ENCODE measurements around the gene SIRT3. TPM values are rescaled to one million over a fixed set of nuclear protein-coding genes. Genes with fewer than 3 reads are reported as not detected.

The SIRT3 gene
- total and polyA plus RNA-seq, 2 experiments from 2014 or later, result 11.2 to 23.4 TPM

DNA sequence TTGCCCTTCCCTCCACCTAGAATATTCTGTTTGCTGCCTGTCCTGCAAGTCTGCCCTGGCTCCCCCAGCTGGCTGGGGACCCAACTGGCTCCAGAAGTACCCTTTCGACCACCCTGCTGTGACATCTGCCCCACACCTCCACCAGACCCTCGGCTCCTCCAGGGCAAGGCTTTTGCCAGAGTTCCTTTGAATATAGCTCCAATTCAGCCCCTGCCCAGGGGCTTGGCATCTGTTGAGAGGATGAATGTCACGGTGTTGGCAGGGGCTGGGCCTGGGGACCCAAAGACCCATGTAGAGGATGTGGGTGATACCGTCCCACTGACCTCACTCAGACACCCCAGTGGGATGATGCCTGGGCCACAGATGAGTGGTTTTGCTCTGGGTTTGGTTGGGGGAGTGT, 46.0 kb upstream of the SIRT3 start:
- no peaks in the 10 kb centered on the region for H3K79me2 ChIP-seq
- no peaks in the 10 kb centered on the region for H3K4me1 ChIP-seq (ENCODE audit: insufficient read depth)
- no peaks in the 10 kb centered on the region for H3K9me3 ChIP-seq (ENCODE audit: low read depth)
- H3K27ac ChIP-seq, result no peak overlapping the region
- H3K27me3 ChIP-seq, result no peaks in the 10 kb centered on the region
- no peak for TF ChIP-seq EZH2 (IDR thresholded peaks at IDR 0.05; ENCODE audit: borderline replicate concordance)
- TF ChIP-seq CTCF (IDR thresholded peaks at IDR 0.05; ENCODE audit: poor library complexity), result no peak
- TF ChIP-seq EZH2phosphoT487 (IDR thresholded peaks at IDR 0.05; ENCODE audit: low read depth, severe bottlenecking, unreplicated experiment), result no peak
- H3K4me2 ChIP-seq, result no peak overlapping the region
- H2AFZ ChIP-seq, result no peak overlapping the region
- no peak for DNase-seq (ENCODE audit: low spot score)
- no peaks in the 10 kb centered on the region for H3K36me3 ChIP-seq (replicated peaks; ENCODE audit: insufficient read depth, low read depth)
- WGBS (ENCODE audit: low lambda C conversion rate, missing lambda C conversion rate), result 87% methylated on average over 4 of the region's 4 CpGs
- H3K9me2 ChIP-seq (replicated peaks; ENCODE audit: insufficient read depth), result no peaks in the 10 kb centered on the region
- H3K4me3 ChIP-seq, result no peak overlapping the region
- no peaks in the 10 kb centered on the region for H4K20me1 ChIP-seq (ENCODE audit: insufficient read depth, poor library complexity, severe bottlenecking)

GRCh38 chr11:281486-282161, 45.5 kb upstream of the SIRT3 start:
- Histone ChIP-seq H3K4me3 (no peak overlapping the region), H3K9me2 (replicated peaks; ENCODE audit: insufficient read depth) (no peaks in the 10 kb centered on the region), H3K36me3 (replicated peaks; ENCODE audit: insufficient read depth, low read depth) (no peaks in the 10 kb centered on the region), H3K4me2 (no peak overlapping the region), H3K4me1 (ENCODE audit: insufficient read depth) (no peaks in the 10 kb centered on the region), H4K20me1 (ENCODE audit: insufficient read depth, poor library complexity, severe bottlenecking) (no peaks in the 10 kb centered on the region), H3K27ac (no peak overlapping the region), H3K9me3 (ENCODE audit: low read depth) (no peaks in the 10 kb centered on the region), H2AFZ (no peak overlapping the region), H3K27me3 (no peaks in the 10 kb centered on the region), H3K79me2 (no peaks in the 10 kb centered on the region)
- WGBS (ENCODE audit: low lambda C conversion rate, missing lambda C conversion rate), result 94% methylated on average over 22 of the region's 26 CpGs
- no peak for DNase-seq (ENCODE audit: low spot score)
- TF ChIP-seq CTCF (IDR thresholded peaks at IDR 0.05; ENCODE audit: poor library complexity), result no peak
- TF ChIP-seq EZH2phosphoT487 (IDR thresholded peaks at IDR 0.05; ENCODE audit: low read depth, severe bottlenecking, unreplicated experiment), result no peak
- no peak for TF ChIP-seq EZH2 (IDR thresholded peaks at IDR 0.05; ENCODE audit: borderline replicate concordance)

DNA sequence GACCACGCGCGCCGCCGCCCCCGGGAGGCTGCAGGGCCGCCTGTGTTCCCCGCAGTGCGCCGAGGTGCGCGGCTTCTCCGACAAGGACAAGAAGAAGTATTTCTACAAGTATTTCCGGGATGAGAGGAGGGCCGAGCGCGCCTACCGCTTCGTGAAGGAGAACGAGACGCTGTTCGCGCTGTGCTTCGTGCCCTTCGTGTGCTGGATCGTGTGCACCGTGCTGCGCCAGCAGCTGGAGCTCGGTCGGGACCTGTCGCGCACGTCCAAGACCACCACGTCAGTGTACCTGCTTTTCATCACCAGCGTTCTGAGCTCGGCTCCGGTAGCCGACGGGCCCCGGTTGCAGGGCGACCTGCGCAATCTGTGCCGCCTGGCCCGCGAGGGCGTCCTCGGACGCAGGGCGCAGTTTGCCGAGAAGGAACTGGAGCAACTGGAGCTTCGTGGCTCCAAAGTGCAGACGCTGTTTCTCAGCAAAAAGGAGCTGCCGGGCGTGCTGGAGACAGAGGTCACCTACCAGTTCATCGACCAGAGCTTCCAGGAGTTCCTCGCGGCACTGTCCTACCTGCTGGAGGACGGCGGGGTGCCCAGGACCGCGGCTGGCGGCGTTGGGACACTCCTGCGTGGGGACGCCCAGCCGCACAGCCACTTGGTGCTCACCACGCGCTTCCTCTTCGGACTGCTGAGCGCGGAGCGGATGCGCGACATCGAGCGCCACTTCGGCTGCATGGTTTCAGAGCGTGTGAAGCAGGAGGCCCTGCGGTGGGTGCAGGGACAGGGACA, 44.8 kb upstream of the SIRT3 start:
- H3K4me2 ChIP-seq, result no peak overlapping the region
- TF ChIP-seq EZH2 (IDR thresholded peaks at IDR 0.05; ENCODE audit: borderline replicate concordance), result no peak
- no peak for TF ChIP-seq CTCF (IDR thresholded peaks at IDR 0.05; ENCODE audit: poor library complexity)
- TF ChIP-seq EZH2phosphoT487 (IDR thresholded peaks at IDR 0.05; ENCODE audit: low read depth, severe bottlenecking, unreplicated experiment), result no peak
- H3K4me3 ChIP-seq, result no peak overlapping the region
- H3K27me3 ChIP-seq, result no peaks in the 10 kb centered on the region
- no peak overlapping the region for H3K27ac ChIP-seq
- H4K20me1 ChIP-seq (ENCODE audit: insufficient read depth, poor library complexity, severe bottlenecking), result no peaks in the 10 kb centered on the region
- H3K9me3 ChIP-seq (ENCODE audit: low read depth), result no peaks in the 10 kb centered on the region
- no peaks in the 10 kb centered on the region for H3K9me2 ChIP-seq (replicated peaks; ENCODE audit: insufficient read depth)
- no peak overlapping the region for H2AFZ ChIP-seq
- no peaks in the 10 kb centered on the region for H3K36me3 ChIP-seq (replicated peaks; ENCODE audit: insufficient read depth, low read depth)
- no peaks in the 10 kb centered on the region for H3K79me2 ChIP-seq
- no peaks in the 10 kb centered on the region for H3K4me1 ChIP-seq (ENCODE audit: insufficient read depth)
- DNase-seq (ENCODE audit: low spot score), result no peak
- WGBS (ENCODE audit: low lambda C conversion rate, missing lambda C conversion rate), result 92% methylated on average over 79 of the region's 79 CpGs

Measured in hepatocyte (in vitro differentiated cells).